DMS114 treated with DMSO at 0.1 percent for 48 hours (cell line): ENCODE data around the gene PHPT1.
"Not testable (repeated sequence)": the region's sequence is repeated elsewhere in the genome, so short reads cannot be mapped to it uniquely, and the experiment has no call there.

Experiments
- DNase-seq: peaks from one replicate; lab custom pipeline; 2025; ENCODE audit not compliant: unreplicated experiment; lab: John Stamatoyannopoulos, UW

PHPT1 gene

GRCh38 chr9:136849038-136849959 is at the start of gene PHPT1:
Gene PHPT1, plus strand, starts transcription at chr9:136849409. Its CDS starts 22 bp downstream, at chr9:136849431.
- DNase-seq, result peak; percentile 94

GRCh38 chr9:136799854-136800657 is 49.2 kb upstream of the PHPT1 start:
- DNase-seq, result peak; percentile 57

- DNase-seq, result no peak
Measured at GRCh38 chr9:136802321-136802720, 46.9 kb upstream of the PHPT1 start.

- not testable (repeated sequence) for DNase-seq
Measured at GRCh38 chr9:136803009-136803550, 46.1 kb upstream of the PHPT1 start.

GRCh38 chr9:136803551-136804508 is 45.4 kb upstream of the PHPT1 start:
- no peak for DNase-seq

- no peak for DNase-seq
Measured at GRCh38 chr9:136804509-136805206, 44.6 kb upstream of the PHPT1 start.

GRCh38 chr9:136805207-136805740 is 43.9 kb upstream of the PHPT1 start:
- DNase-seq, result no peak

- no peak for DNase-seq
Measured at GRCh38 chr9:136806067-136806466, 43.1 kb upstream of the PHPT1 start.

GRCh38 chr9:136806631-136807201 is 42.5 kb upstream of the PHPT1 start:
- DNase-seq, result no peak

GRCh38 chr9:136807281-136808074 is 41.7 kb upstream of the PHPT1 start, which contains the start of gene RABL6:
Gene RABL6, plus strand, starts transcription at chr9:136807948. Its CDS starts 249 bp downstream, at chr9:136808197.
- no peak for DNase-seq

GRCh38 chr9:136808075-136808805 is 41.0 kb upstream of the PHPT1 start:
- no peak for DNase-seq

GRCh38 chr9:136808806-136809158 is 40.4 kb upstream of the PHPT1 start:
- peak; percentile 17 for DNase-seq

- no peak for DNase-seq
Measured at GRCh38 chr9:136814725-136815421, 34.3 kb upstream of the PHPT1 start.

GRCh38 chr9:136815422-136815782 is 33.8 kb upstream of the PHPT1 start:
- DNase-seq, result no peak

GRCh38 chr9:136820971-136821825 is 28.0 kb upstream of the PHPT1 start:
- no peak for DNase-seq

- DNase-seq, result no peak
Measured at GRCh38 chr9:136821826-136822544, 27.2 kb upstream of the PHPT1 start.
